ENCODE data around the gene SIL1. TPM values are rescaled to one million over a fixed set of nuclear protein-coding genes. Genes with fewer than 3 reads are reported as not detected.

The SIL1 gene
- total RNA-seq, 4 donors from 2014 or later, result 41.4 to 63.1 (median 52.8) TPM

- H3K36me3 ChIP-seq, result no peaks in the 10 kb centered on the region
- H3K27me3 ChIP-seq, result no peaks in the 10 kb centered on the region
- H3K27ac ChIP-seq, result no peak overlapping the region
- no peaks in the 10 kb centered on the region for H3K9me3 ChIP-seq
- H3K4me3 ChIP-seq, result no peak overlapping the region
- DNase-seq (ENCODE audit: low spot score in 2 of 2), result no peak
- H3K4me1 ChIP-seq, result peaks cover 0 to 29% (median 21%) of the 10 kb centered on the region in 4 donors
- TF ChIP-seq CTCF (IDR thresholded peaks at IDR 0.05) (no peak), POLR2A (IDR thresholded peaks at IDR 0.05) (no peak), EP300 (IDR thresholded peaks at IDR 0.05) (no peak)
- WGBS, 2 donors, result 92 to 97% methylated on average over 10 of the region's 10 CpGs
These were observed 231.8 kb downstream of the SIL1 start for GRCh38 chr5:138966236-138966985.

- Histone ChIP-seq H3K27me3 (no peaks in the 10 kb centered on the region), H3K4me1 (peaks cover 0 to 37% (median 21%) of the 10 kb centered on the region in 4 donors), H3K27ac (peak overlapping the region in 1 of 4 donors; percentile 68), H3K36me3 (no peaks in the 10 kb centered on the region), H3K9me3 (no peaks in the 10 kb centered on the region), H3K4me3 (no peak overlapping the region)
- no peak for DNase-seq (ENCODE audit: low spot score in 2 of 2)
- no peak for TF ChIP-seq CTCF (IDR thresholded peaks at IDR 0.05)
- TF ChIP-seq EP300 (IDR thresholded peaks at IDR 0.05), result no peak
- TF ChIP-seq POLR2A (IDR thresholded peaks at IDR 0.05), result no peak
- WGBS, 2 donors, result 73 to 82% methylated on average over 2 of the region's 2 CpGs
These were observed 232.5 kb downstream of the SIL1 start for GRCh38 chr5:138965626-138966025.

DNA sequence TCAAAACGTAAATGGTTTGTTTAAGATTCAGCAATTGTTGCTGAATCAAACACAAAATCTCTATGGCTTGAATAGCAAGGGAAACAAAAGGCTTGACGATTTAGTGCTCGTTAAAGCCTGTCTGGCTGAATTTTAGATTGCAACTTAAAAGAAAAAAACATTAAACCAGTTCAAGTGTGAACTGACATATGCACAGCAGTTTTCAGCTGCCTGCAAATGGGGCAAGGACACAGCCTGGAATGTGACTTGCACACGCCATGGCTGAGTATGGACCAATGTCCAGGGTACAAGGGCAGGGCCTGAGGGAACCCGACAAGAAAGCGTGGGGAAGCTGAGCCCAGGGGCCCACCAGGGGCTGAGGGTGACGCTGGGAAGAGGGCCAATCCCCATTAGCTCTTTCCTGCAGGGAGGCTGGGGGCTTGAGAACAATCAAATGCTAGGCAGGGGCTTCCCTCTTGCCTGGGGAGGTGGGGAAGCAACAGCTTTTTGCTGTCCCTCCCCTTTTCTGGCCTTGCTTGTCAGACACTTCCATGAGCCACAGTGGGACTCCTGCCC, 233.4 kb downstream of the SIL1 start:
- Histone ChIP-seq H3K4me1 (peaks cover 0 to 37% (median 21%) of the 10 kb centered on the region in 4 donors), H3K36me3 (no peaks in the 10 kb centered on the region), H3K27me3 (no peaks in the 10 kb centered on the region), H3K4me3 (no peak overlapping the region), H3K27ac (peak overlapping the region in 3 of 4 donors; percentile 5 to 84 (median 68)), H3K9me3 (no peaks in the 10 kb centered on the region)
- 45 to 49% methylated on average over 7 of the region's 7 CpGs for WGBS, 2 donors
- TF ChIP-seq POLR2A (IDR thresholded peaks at IDR 0.05) (no peak), CTCF (IDR thresholded peaks at IDR 0.05) (no peak), EP300 (IDR thresholded peaks at IDR 0.05) (no peak)
- DNase-seq (ENCODE audit: low spot score in 2 of 2), result no peak

- TF ChIP-seq POLR2A (IDR thresholded peaks at IDR 0.05), result no peak
- no peaks in the 10 kb centered on the region for H3K27me3 ChIP-seq
- no peaks in the 10 kb centered on the region for H3K36me3 ChIP-seq
- H3K4me3 ChIP-seq, result no peak overlapping the region
- no peaks in the 10 kb centered on the region for H3K9me3 ChIP-seq
- DNase-seq (ENCODE audit: low spot score in 2 of 2), result no peak
- WGBS, 2 donors, result 55 to 57% methylated on average over 13 of the region's 13 CpGs
- H3K27ac ChIP-seq, result peak overlapping the region in 3 of 4 donors; percentile 30 to 84 (median 68)
- peaks cover 0 to 37% (median 21%) of the 10 kb centered on the region in 4 donors for H3K4me1 ChIP-seq
These were observed 234.3 kb downstream of the SIL1 start for GRCh38 chr5:138963763-138964371.

GRCh38 chr5:138962614-138963370, 235.4 kb downstream of the SIL1 start:
- Histone ChIP-seq H3K4me1 (peaks cover 0 to 37% (median 21%) of the 10 kb centered on the region in 4 donors), H3K27me3 (no peaks in the 10 kb centered on the region), H3K4me3 (no peak overlapping the region), H3K36me3 (no peaks in the 10 kb centered on the region), H3K27ac (peak overlapping the region in 1 of 4 donors; percentile 84), H3K9me3 (no peaks in the 10 kb centered on the region)
- no peak for TF ChIP-seq CTCF (IDR thresholded peaks at IDR 0.05)
- TF ChIP-seq POLR2A (IDR thresholded peaks at IDR 0.05), result no peak
- no peak for TF ChIP-seq EP300 (IDR thresholded peaks at IDR 0.05)
- no peak for DNase-seq (ENCODE audit: low spot score in 2 of 2)
- WGBS, 2 donors, result 89% methylated on average over 4 of the region's 4 CpGs
